Neural cell (in vitro differentiated cells): ENCODE measurements around the gene PXDN.

Experiments
- CTCF ChIP-seq: fragments of 450-650 bp; IDR thresholded peaks from 2 replicates; pipeline ENCODE4 v1.5.1; 2014; ENCODE audit warnings: antibody characterized with exemption, mild to moderate bottlenecking, moderate library complexity; ENCODE audit not compliant: poor library complexity, severe bottlenecking
- REST ChIP-seq: IDR thresholded peaks from 2 replicates; pipeline ENCODE4 v1.6.1; 2012; ENCODE audit warnings: borderline replicate concordance
- SMC3 ChIP-seq: fragments of 450-650 bp; conservative IDR thresholded peaks from 2 replicates; pipeline ENCODE4 v1.6.1; 2014; ENCODE audit warnings: antibody characterized with exemption, mild to moderate bottlenecking, moderate library complexity; ENCODE audit not compliant: poor library complexity
- TAF1 ChIP-seq: IDR thresholded peaks from 2 replicates; pipeline ENCODE4 v1.6.1; 2012; ENCODE audit warnings: low read depth

- TF ChIP-seq TAF1, result no peak
- no peak for TF ChIP-seq REST
- no peak for TF ChIP-seq CTCF
- TF ChIP-seq SMC3, result no peak
These were observed 46.8 kb upstream of the PXDN start for GRCh38 chr2:1791006-1791605.
